ENCODE results near the gene NUDT16L1.
A peak's percentile ranks its signal among the peaks of the same experiment; 100 is the strongest.

The NUDT16L1 gene

GRCh38 chr16:4693296-4693955 is at the start of gene NUDT16L1:
Gene NUDT16L1 (plus strand): TSS chr16:4693562. CDS start chr16:4693727, 165 bp downstream.
- peak; percentile 86 to 96 for DNase-seq

- no peak for DNase-seq
These were observed 46.4 kb upstream of the NUDT16L1 start for GRCh38 chr16:4646773-4647643.

- no peak for DNase-seq
These were observed 45.8 kb upstream of the NUDT16L1 start for GRCh38 chr16:4647644-4647980.

GRCh38 chr16:4648917-4649316 is 44.4 kb upstream of the NUDT16L1 start:
- no peak for DNase-seq

- no peak for DNase-seq
These were observed 43.5 kb upstream of the NUDT16L1 start for GRCh38 chr16:4649744-4650442.

- peak; percentile 2 to 51 for DNase-seq
These were observed 42.8 kb upstream of the NUDT16L1 start for GRCh38 chr16:4650443-4651074.

- no peak for DNase-seq
These were observed 41.5 kb upstream of the NUDT16L1 start for GRCh38 chr16:4651827-4652226.

- DNase-seq: no peak
These were observed 40.8 kb upstream of the NUDT16L1 start for GRCh38 chr16:4652561-4652960.

GRCh38 chr16:4654011-4654963 is 39.1 kb upstream of the NUDT16L1 start:
- no peak for DNase-seq

GRCh38 chr16:4654964-4655590 is 38.3 kb upstream of the NUDT16L1 start:
- no peak for DNase-seq

- no peak for DNase-seq
These were observed 37.6 kb upstream of the NUDT16L1 start for GRCh38 chr16:4655801-4656200.

- no peak for DNase-seq
These were observed 37.1 kb upstream of the NUDT16L1 start for GRCh38 chr16:4656221-4656620.

- no peak for DNase-seq
These were observed 36.4 kb upstream of the NUDT16L1 start for GRCh38 chr16:4656695-4657686.

- DNase-seq: no peak
These were observed 33.7 kb upstream of the NUDT16L1 start for GRCh38 chr16:4659363-4660353.

GRCh38 chr16:4660454-4661007 is 32.8 kb upstream of the NUDT16L1 start:
- no peak for DNase-seq

- peak in 1 of 2 experiments; percentile 43 for DNase-seq
These were observed 31.7 kb upstream of the NUDT16L1 start for GRCh38 chr16:4661661-4662060.

GRCh38 chr16:4663465-4663776 is 29.9 kb upstream of the NUDT16L1 start:
- no peak for DNase-seq

GRCh38 chr16:4663777-4664465 is 29.4 kb upstream of the NUDT16L1 start:
- no peak for DNase-seq
